ENCODE data around the gene CDK14.

DNA sequence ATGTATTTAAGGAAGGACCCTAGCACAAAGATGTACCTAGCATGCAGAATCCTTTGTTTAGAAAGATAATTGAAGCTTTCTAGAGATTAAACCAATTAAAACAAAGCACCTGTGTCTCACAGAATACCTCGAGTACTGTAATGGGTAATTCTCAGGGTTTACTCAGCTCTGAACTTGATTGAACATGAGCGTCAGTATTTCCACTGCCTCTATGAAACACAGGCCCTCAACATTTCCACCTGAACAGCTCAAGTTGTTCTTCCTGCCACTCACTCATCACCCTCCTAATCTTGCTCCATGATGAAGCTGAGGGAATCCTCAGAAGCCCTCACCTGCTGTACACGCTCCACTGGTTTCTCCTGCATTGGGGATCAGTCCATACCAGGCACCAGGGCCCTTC lies 634.4 kb downstream of the CDK14 start:
- no peak for TF ChIP-seq POLR2A (IDR thresholded peaks at IDR 0.05; ENCODE audit: low read depth, low read length)
- TF ChIP-seq POLR2AphosphoS5 (IDR thresholded peaks at IDR 0.05; ENCODE audit: low read depth, low read length): no peak
- no peak for TF ChIP-seq TAF1 (IDR thresholded peaks at IDR 0.05; ENCODE audit: borderline replicate concordance, low read depth, low read length)
